SU-DHL-6 (cell line): ENCODE measurements around the gene PARS2.

Source experiments
- H2AFZ ChIP-seq: fragments of 200-600 bp; sonication (generic); 2 replicates; pipeline ENCODE4 v1.6.1; 2014; ENCODE audit warnings: low read depth, mild to moderate bottlenecking, moderate library complexity, mixed read lengths, antibody characterized with exemption, low read length; ENCODE audit not compliant: severe bottlenecking
- H3F3A ChIP-seq: fragments of 200-600 bp; shearing (Covaris generic); 2 replicates; pipeline ENCODE4 v1.6.0; 2016; ENCODE audit warnings: antibody characterized with exemption, mild to moderate bottlenecking; ENCODE audit not compliant: insufficient read depth
- H3K27ac ChIP-seq: fragments of 200-600 bp; sonication (generic); 2 replicates; pipeline ENCODE4 v1.5.1; 2016; ENCODE audit warnings: low read depth, mild to moderate bottlenecking, low read length, moderate library complexity, mixed read lengths
- H3K27me3 ChIP-seq: fragments of 200-600 bp; sonication (generic), shearing (Covaris generic); 2 replicates; pipeline ENCODE4 v1.6.0; 2014; ENCODE audit warnings: mild to moderate bottlenecking, low read length
- H3K36me3 ChIP-seq: fragments of 200-600 bp; sonication (generic); 2 replicates; pipeline ENCODE4 v1.6.1; 2014; ENCODE audit warnings: mild to moderate bottlenecking, low read length, mixed read lengths
- H3K4me2 ChIP-seq: fragments of 300-600, 200-600 bp; shearing (Covaris generic), sonication (generic); 2 replicates; pipeline ENCODE4 v1.6.0; 2014; ENCODE audit warnings: low read length, low read depth, mild to moderate bottlenecking; ENCODE audit not compliant: poor library complexity, severe bottlenecking
- H3K4me3 ChIP-seq: fragments of 200-600 bp; sonication (generic); 2 replicates; pipeline ENCODE4 v1.5.1; 2014; ENCODE audit warnings: antibody characterized with exemption, low read length, mild to moderate bottlenecking, mixed read lengths; ENCODE audit not compliant: insufficient read depth, poor library complexity, severe bottlenecking
- H3K79me2 ChIP-seq: fragments of 200-600 bp; sonication (generic); 2 replicates; pipeline ENCODE4 v1.6.1; 2014; ENCODE audit warnings: mild to moderate bottlenecking, low read length, moderate library complexity; ENCODE audit not compliant: insufficient read depth
- H3K9ac ChIP-seq: fragments of 200-600 bp; sonication (generic); 2 replicates; pipeline ENCODE4 v1.7.0; 2014; ENCODE audit warnings: mild to moderate bottlenecking, low read length
- H3K9me2 ChIP-seq: fragments of 200-600 bp; sonication (generic); replicated peaks from 2 replicates; pipeline ENCODE4 v1.6.1; 2014; ENCODE audit warnings: low read length; ENCODE audit not compliant: insufficient read depth
- H3K9me3 ChIP-seq: fragments of 200-600 bp; sonication (generic); 2 replicates; pipeline ENCODE4 v1.6.1; 2014; ENCODE audit warnings: low read length, mixed read lengths; ENCODE audit not compliant: insufficient read depth
- H4K20me1 ChIP-seq: fragments of 200-600 bp; sonication (generic); 2 replicates; pipeline ENCODE4 v1.6.1; 2014; ENCODE audit warnings: low read depth, mild to moderate bottlenecking, antibody characterized with exemption, low read length, moderate library complexity, mixed read lengths
- EZH2phosphoT487 ChIP-seq: fragments of 200-600 bp; sonication (generic), shearing (Covaris generic); conservative IDR thresholded peaks from 2 replicates; pipeline ENCODE4 v1.6.1; 2018; ENCODE audit warnings: mild to moderate bottlenecking, antibody characterized with exemption, low read length, moderate library complexity, mixed read lengths
- TF ChIP-seq, protein P1 (sequence below): fragments of 200-600 bp; sonication (generic); IDR thresholded peaks from one replicate; pipeline ENCODE4 v1.5.1; 2017; ENCODE audit warnings: antibody characterized with exemption, mild to moderate bottlenecking, low read length, moderate library complexity; ENCODE audit not compliant: insufficient read depth, poor library complexity, severe bottlenecking

The PARS2 gene

DNA sequence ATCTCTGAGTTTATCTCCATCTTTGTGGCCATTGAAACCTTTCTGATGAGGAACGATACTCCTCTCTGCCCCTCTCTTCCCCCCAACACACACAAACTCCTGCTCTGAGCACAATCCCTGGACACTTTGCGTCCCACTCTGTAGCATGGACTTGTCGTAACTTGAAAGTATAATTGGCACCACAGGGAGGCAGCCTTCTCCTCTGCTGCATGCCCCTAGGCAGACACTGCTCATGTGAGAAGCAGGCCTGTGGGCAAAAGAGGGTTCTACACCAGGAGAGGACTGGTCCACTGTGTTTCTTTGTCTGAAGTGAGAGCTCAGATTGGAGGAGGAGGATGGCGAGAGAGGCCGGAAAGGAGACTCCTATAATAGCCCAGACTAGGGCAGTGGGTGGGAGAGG is 3.8 kb upstream of the PARS2 start:
- H3K79me2 ChIP-seq: peaks cover 10% of the 10 kb centered on the region; the same call in 1 of the 2 replicates
- H3K9me2 ChIP-seq: no peaks in the 10 kb centered on the region
- no peak overlapping the region for H2AFZ ChIP-seq
- no peak overlapping the region for H3K9ac ChIP-seq
- no peak for TF ChIP-seq EZH2phosphoT487
- TF ChIP-seq, protein P1, sequence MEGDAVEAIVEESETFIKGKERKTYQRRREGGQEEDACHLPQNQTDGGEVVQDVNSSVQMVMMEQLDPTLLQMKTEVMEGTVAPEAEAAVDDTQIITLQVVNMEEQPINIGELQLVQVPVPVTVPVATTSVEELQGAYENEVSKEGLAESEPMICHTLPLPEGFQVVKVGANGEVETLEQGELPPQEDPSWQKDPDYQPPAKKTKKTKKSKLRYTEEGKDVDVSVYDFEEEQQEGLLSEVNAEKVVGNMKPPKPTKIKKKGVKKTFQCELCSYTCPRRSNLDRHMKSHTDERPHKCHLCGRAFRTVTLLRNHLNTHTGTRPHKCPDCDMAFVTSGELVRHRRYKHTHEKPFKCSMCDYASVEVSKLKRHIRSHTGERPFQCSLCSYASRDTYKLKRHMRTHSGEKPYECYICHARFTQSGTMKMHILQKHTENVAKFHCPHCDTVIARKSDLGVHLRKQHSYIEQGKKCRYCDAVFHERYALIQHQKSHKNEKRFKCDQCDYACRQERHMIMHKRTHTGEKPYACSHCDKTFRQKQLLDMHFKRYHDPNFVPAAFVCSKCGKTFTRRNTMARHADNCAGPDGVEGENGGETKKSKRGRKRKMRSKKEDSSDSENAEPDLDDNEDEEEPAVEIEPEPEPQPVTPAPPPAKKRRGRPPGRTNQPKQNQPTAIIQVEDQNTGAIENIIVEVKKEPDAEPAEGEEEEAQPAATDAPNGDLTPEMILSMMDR: no peak
- H3K36me3 ChIP-seq: no peaks in the 10 kb centered on the region
- H4K20me1 ChIP-seq: no peaks in the 10 kb centered on the region
- no peak overlapping the region for H3K4me2 ChIP-seq
- no peak overlapping the region for H3K27ac ChIP-seq
- no peaks in the 10 kb centered on the region for H3K27me3 ChIP-seq
- H3K9me3 ChIP-seq: no peaks in the 10 kb centered on the region
- H3K4me3 ChIP-seq: no peak overlapping the region
- no peaks in the 10 kb centered on the region for H3F3A ChIP-seq

DNA sequence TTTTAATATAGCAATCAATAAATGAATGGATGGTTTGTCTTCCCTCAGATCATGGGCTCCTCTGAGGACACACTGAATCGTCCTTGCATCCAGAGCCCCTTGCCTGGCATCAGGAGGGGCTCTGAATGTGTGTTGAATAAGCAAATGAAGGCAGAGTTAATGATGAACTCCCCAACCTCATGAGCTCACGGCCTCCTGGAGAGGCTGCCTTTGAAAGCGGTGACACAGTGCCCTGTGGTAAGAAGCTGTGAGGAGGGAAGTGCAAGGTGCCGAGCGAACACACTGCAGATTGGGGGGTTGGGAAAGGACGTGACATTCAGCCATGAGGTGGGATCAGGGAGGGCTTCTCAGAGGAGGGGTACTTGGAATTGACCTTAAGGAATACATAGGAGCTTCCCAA is 3.2 kb upstream of the PARS2 start:
- H3K9me2 ChIP-seq: no peaks in the 10 kb centered on the region
- H3K27ac ChIP-seq: no peak overlapping the region
- TF ChIP-seq, protein P1: no peak
- no peak for TF ChIP-seq EZH2phosphoT487
- no peak overlapping the region for H3K4me2 ChIP-seq
- no peaks in the 10 kb centered on the region for H3K9me3 ChIP-seq
- no peaks in the 10 kb centered on the region for H3K27me3 ChIP-seq
- no peaks in the 10 kb centered on the region for H4K20me1 ChIP-seq
- no peak overlapping the region for H3K4me3 ChIP-seq
- peaks cover 11% of the 10 kb centered on the region; the same call in 1 of the 2 replicates for H3K79me2 ChIP-seq
- no peak overlapping the region for H3K9ac ChIP-seq
- H3K36me3 ChIP-seq: no peaks in the 10 kb centered on the region
- H3F3A ChIP-seq: no peaks in the 10 kb centered on the region
- H2AFZ ChIP-seq: no peak overlapping the region

DNA sequence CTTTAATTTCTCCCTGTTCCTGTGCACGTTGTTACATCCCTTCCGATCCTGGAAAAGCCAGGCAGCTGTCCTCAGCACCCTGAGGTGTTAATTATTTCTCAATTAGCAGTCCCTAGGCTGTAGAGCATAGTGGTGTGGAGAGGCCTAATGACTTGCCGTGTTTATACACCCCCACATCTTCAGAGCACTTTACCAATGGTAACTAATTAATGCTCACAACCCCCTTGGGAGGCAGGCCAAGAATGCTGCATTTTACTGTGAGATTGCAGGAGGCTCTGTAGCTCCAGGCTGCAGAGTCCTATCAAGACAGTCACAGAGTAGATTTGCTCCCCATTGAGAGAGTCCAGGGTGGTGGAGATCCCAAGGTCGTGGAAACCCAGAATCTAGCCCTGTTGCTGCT is 2.4 kb upstream of the PARS2 start:
- no peak overlapping the region for H3K4me2 ChIP-seq
- no peak overlapping the region for H2AFZ ChIP-seq
- H4K20me1 ChIP-seq: no peaks in the 10 kb centered on the region
- no peak overlapping the region for H3K27ac ChIP-seq
- no peak overlapping the region for H3K4me3 ChIP-seq
- TF ChIP-seq, protein P1: no peak
- no peak for TF ChIP-seq EZH2phosphoT487
- H3K9ac ChIP-seq: no peak overlapping the region
- peaks cover 11% of the 10 kb centered on the region; the same call in 1 of the 2 replicates for H3K79me2 ChIP-seq
- no peaks in the 10 kb centered on the region for H3K36me3 ChIP-seq
- H3F3A ChIP-seq: no peaks in the 10 kb centered on the region
- H3K9me2 ChIP-seq: no peaks in the 10 kb centered on the region
- H3K27me3 ChIP-seq: no peaks in the 10 kb centered on the region
- no peaks in the 10 kb centered on the region for H3K9me3 ChIP-seq
